ENCODE data around the gene ALG9. TPM values are rescaled to one million over a fixed set of nuclear protein-coding genes. Genes with fewer than 3 reads are reported as not detected.

Gene ALG9
- total RNA-seq, 1 experiment from 2014 or later: 24.7 TPM

- peak; percentile 54 for DNase-seq (ENCODE audit: low spot score)
Measured at GRCh38 chr11:111765984-111766833, 105.2 kb downstream of the ALG9 start, which contains the start of gene PPP2R1B. PPP2R1B (minus strand) TSS chr11:111766389; CDS start chr11:111766361, 28 bp downstream.

- DNase-seq (ENCODE audit: low spot score): no peak
Measured at GRCh38 chr11:111765320-111765983, 105.9 kb downstream of the ALG9 start.

GRCh38 chr11:111764621-111765020 is 106.8 kb downstream of the ALG9 start:
- no peak for DNase-seq (ENCODE audit: low spot score)

GRCh38 chr11:111762981-111763643 is 108.3 kb downstream of the ALG9 start:
- DNase-seq (ENCODE audit: low spot score): no peak

- DNase-seq (ENCODE audit: low spot score): no peak
Measured at GRCh38 chr11:111762526-111762925, 108.9 kb downstream of the ALG9 start.

GRCh38 chr11:111761036-111761435 is 110.3 kb downstream of the ALG9 start:
- DNase-seq (ENCODE audit: low spot score): no peak

GRCh38 chr11:111759778-111760407 is 111.5 kb downstream of the ALG9 start:
- no peak for DNase-seq (ENCODE audit: low spot score)

- DNase-seq (ENCODE audit: low spot score): no peak
Measured at GRCh38 chr11:111759376-111759775, 112.0 kb downstream of the ALG9 start.

- DNase-seq (ENCODE audit: low spot score): no peak
Measured at GRCh38 chr11:111756097-111756496, 115.3 kb downstream of the ALG9 start.

GRCh38 chr11:111749646-111750045 is 121.7 kb downstream of the ALG9 start:
- DNase-seq (ENCODE audit: low spot score): no peak

- DNase-seq (ENCODE audit: low spot score): no peak
Measured at GRCh38 chr11:111748035-111748804, 123.2 kb downstream of the ALG9 start.

- DNase-seq (ENCODE audit: low spot score): no peak
Measured at GRCh38 chr11:111745719-111746504, 125.5 kb downstream of the ALG9 start.

GRCh38 chr11:111743700-111744099 is 127.7 kb downstream of the ALG9 start:
- DNase-seq (ENCODE audit: low spot score): no peak

GRCh38 chr11:111741751-111742150 is 129.6 kb downstream of the ALG9 start:
- no peak for DNase-seq (ENCODE audit: low spot score)

- DNase-seq (ENCODE audit: low spot score): no peak
Measured at GRCh38 chr11:111739299-111739698, 132.1 kb downstream of the ALG9 start.

- DNase-seq (ENCODE audit: low spot score): no peak
Measured at GRCh38 chr11:111737444-111738210, 133.8 kb downstream of the ALG9 start.

GRCh38 chr11:111736621-111737443 is 134.5 kb downstream of the ALG9 start:
- no peak for DNase-seq (ENCODE audit: low spot score)

Data from A172 (cell line).